Lower leg skin (tissue), 3 donors: ENCODE measurements around the gene NRDC.

Source experiments
- CTCF ChIP-seq, 3 donors: fragments of 450-650 bp; IDR thresholded peaks; one replicate each; pipeline ENCODE4 v1.5.1; 2016; ENCODE audit warnings: antibody characterized with exemption in 3 of 3, mild to moderate bottlenecking in 3 of 3, moderate library complexity in 2 of 3
- POLR2A ChIP-seq, 2 donors: fragments of 450-650 bp; IDR thresholded peaks; one replicate each; pipeline ENCODE4 v1.6.1; 2016 to 2017; ENCODE audit warnings: antibody characterized with exemption in 2 of 2, mild to moderate bottlenecking in 1 of 2, moderate library complexity in 1 of 2

- TF ChIP-seq CTCF (IDR thresholded peaks at IDR 0.05), result no peak
- TF ChIP-seq POLR2A (IDR thresholded peaks at IDR 0.05), result no peak
Measured at GRCh38 chr1:51819810-51820209, 58.7 kb downstream of the NRDC start.
